Activated naive CD4-positive, alpha-beta T cell treated with anti-CD3 and anti-CD28 coated beads, Interleukin-2, amount 50 U/mL, for 24 hours (primary cell): Measurements from ENCODE around the gene CRBN.

ENCODE experiments used
- H3K27ac Mint-ChIP-seq: one replicate; pipeline ENCODE4 v1.8.0; 2021; ENCODE audit warnings: mild to moderate bottlenecking, mixed read lengths
- H3K27me3 Mint-ChIP-seq: one replicate; pipeline ENCODE4 v1.8.0; 2021; ENCODE audit warnings: mixed read lengths
- H3K36me3 Mint-ChIP-seq: one replicate; pipeline ENCODE4 v1.8.0; 2021; ENCODE audit warnings: mixed read lengths
- H3K4me1 Mint-ChIP-seq: one replicate; pipeline ENCODE4 v1.8.0; 2021; ENCODE audit warnings: mixed read lengths
- H3K4me3 Mint-ChIP-seq: one replicate; pipeline ENCODE4 v1.8.0; 2021; ENCODE audit warnings: mild to moderate bottlenecking, mixed read lengths
- H3K9me3 Mint-ChIP-seq: one replicate; pipeline ENCODE4 v1.8.0; 2021; ENCODE audit warnings: mixed read lengths

The CRBN gene

GRCh38 chr3:3179407-3180094 lies at the start of gene CRBN:
TSS of gene CRBN (minus strand) at chr3:3179691. CDS start at chr3:3179687, 4 bp downstream.
- peak within 1 kb of the TSS; percentile 92 for H3K27ac Mint-ChIP-seq
- peaks cover 6% of the 10 kb centered on the region for H3K36me3 Mint-ChIP-seq
- peak within 1 kb of the TSS; percentile 94 for H3K4me3 Mint-ChIP-seq
- H3K27me3 Mint-ChIP-seq, result no peaks in the 10 kb centered on the region
- H3K9me3 Mint-ChIP-seq, result no peaks in the 10 kb centered on the region
- peaks cover 50% of the 10 kb centered on the region for H3K4me1 Mint-ChIP-seq

GRCh38 chr3:3227640-3228039 lies 48.1 kb upstream of the CRBN start:
- Mint-ChIP-seq H3K9me3 (no peaks in the 10 kb centered on the region), H3K4me1 (no peaks in the 10 kb centered on the region), H3K27ac (no peak overlapping the region), H3K4me3 (no peak overlapping the region), H3K36me3 (peaks cover 3% of the 10 kb centered on the region), H3K27me3 (no peaks in the 10 kb centered on the region)

- no peaks in the 10 kb centered on the region for H3K4me1 Mint-ChIP-seq
Measured at GRCh38 chr3:3221528-3221927, 42.0 kb upstream of the CRBN start.

GRCh38 chr3:3216401-3216800 lies 36.9 kb upstream of the CRBN start:
- Mint-ChIP-seq H3K27me3 (no peaks in the 10 kb centered on the region), H3K36me3 (no peaks in the 10 kb centered on the region), H3K27ac (no peak overlapping the region), H3K4me1 (no peaks in the 10 kb centered on the region), H3K9me3 (no peaks in the 10 kb centered on the region), H3K4me3 (no peak overlapping the region)

More at GRCh38 chr3:3221528-3221927, 42.0 kb upstream of the CRBN start:
- H3K4me3 Mint-ChIP-seq, result no peak overlapping the region
- H3K36me3 Mint-ChIP-seq, result no peaks in the 10 kb centered on the region
- no peaks in the 10 kb centered on the region for H3K27me3 Mint-ChIP-seq
- H3K27ac Mint-ChIP-seq, result no peak overlapping the region
- H3K9me3 Mint-ChIP-seq, result no peaks in the 10 kb centered on the region

- Mint-ChIP-seq H3K27ac (no peak overlapping the region), H3K4me1 (no peaks in the 10 kb centered on the region), H3K36me3 (no peaks in the 10 kb centered on the region), H3K4me3 (no peak overlapping the region), H3K27me3 (no peaks in the 10 kb centered on the region), H3K9me3 (no peaks in the 10 kb centered on the region)
Measured at GRCh38 chr3:3212781-3213440, 33.4 kb upstream of the CRBN start.

GRCh38 chr3:3209714-3210113 lies 30.2 kb upstream of the CRBN start:
- Mint-ChIP-seq H3K4me1 (no peaks in the 10 kb centered on the region), H3K27ac (no peak overlapping the region), H3K9me3 (no peaks in the 10 kb centered on the region), H3K4me3 (no peak overlapping the region), H3K36me3 (no peaks in the 10 kb centered on the region), H3K27me3 (no peaks in the 10 kb centered on the region)

- Mint-ChIP-seq H3K9me3 (no peaks in the 10 kb centered on the region), H3K27ac (no peak overlapping the region), H3K4me3 (no peak overlapping the region), H3K27me3 (no peaks in the 10 kb centered on the region), H3K4me1 (no peaks in the 10 kb centered on the region), H3K36me3 (no peaks in the 10 kb centered on the region)
Measured at GRCh38 chr3:3209057-3209456, 29.6 kb upstream of the CRBN start.

- Mint-ChIP-seq H3K27ac (no peak overlapping the region), H3K9me3 (no peaks in the 10 kb centered on the region), H3K36me3 (no peaks in the 10 kb centered on the region), H3K4me1 (peaks cover 22% of the 10 kb centered on the region), H3K4me3 (no peak overlapping the region), H3K27me3 (no peaks in the 10 kb centered on the region)
Measured at GRCh38 chr3:3201611-3202010, 22.1 kb upstream of the CRBN start.

GRCh38 chr3:3200632-3201212 lies 21.2 kb upstream of the CRBN start:
- Mint-ChIP-seq H3K9me3 (no peaks in the 10 kb centered on the region), H3K27ac (no peak overlapping the region), H3K36me3 (no peaks in the 10 kb centered on the region), H3K4me3 (peak overlapping the region; percentile 31), H3K27me3 (no peaks in the 10 kb centered on the region), H3K4me1 (peaks cover 26% of the 10 kb centered on the region)

- Mint-ChIP-seq H3K9me3 (no peaks in the 10 kb centered on the region), H3K4me3 (no peak overlapping the region), H3K27ac (no peak overlapping the region), H3K4me1 (peaks cover 33% of the 10 kb centered on the region), H3K36me3 (no peaks in the 10 kb centered on the region), H3K27me3 (no peaks in the 10 kb centered on the region)
Measured at GRCh38 chr3:3199306-3199705, 19.8 kb upstream of the CRBN start.

- no peaks in the 10 kb centered on the region for H3K9me3 Mint-ChIP-seq
- H3K27me3 Mint-ChIP-seq, result no peaks in the 10 kb centered on the region
- H3K4me1 Mint-ChIP-seq, result peaks cover 41% of the 10 kb centered on the region
- no peak overlapping the region for H3K4me3 Mint-ChIP-seq
- H3K36me3 Mint-ChIP-seq, result no peaks in the 10 kb centered on the region
- H3K27ac Mint-ChIP-seq, result no peak overlapping the region
Measured at GRCh38 chr3:3196148-3196861, 16.8 kb upstream of the CRBN start.

- H3K36me3 Mint-ChIP-seq, result no peaks in the 10 kb centered on the region
- H3K27me3 Mint-ChIP-seq, result no peaks in the 10 kb centered on the region
- no peak overlapping the region for H3K4me3 Mint-ChIP-seq
- H3K27ac Mint-ChIP-seq, result no peak overlapping the region
- peaks cover 47% of the 10 kb centered on the region for H3K4me1 Mint-ChIP-seq
- no peaks in the 10 kb centered on the region for H3K9me3 Mint-ChIP-seq
Measured at GRCh38 chr3:3194861-3195260, 15.4 kb upstream of the CRBN start.

GRCh38 chr3:3192286-3192675 lies 12.8 kb upstream of the CRBN start:
- H3K4me3 Mint-ChIP-seq, result peak overlapping the region; percentile 75
- H3K27me3 Mint-ChIP-seq, result no peaks in the 10 kb centered on the region
- no peaks in the 10 kb centered on the region for H3K9me3 Mint-ChIP-seq
- H3K36me3 Mint-ChIP-seq, result no peaks in the 10 kb centered on the region
- peak overlapping the region; percentile 97 for H3K27ac Mint-ChIP-seq
- H3K4me1 Mint-ChIP-seq, result peaks cover 58% of the 10 kb centered on the region

- H3K27me3 Mint-ChIP-seq, result no peaks in the 10 kb centered on the region
- H3K4me3 Mint-ChIP-seq, result peak overlapping the region; percentile 75
- no peaks in the 10 kb centered on the region for H3K9me3 Mint-ChIP-seq
- H3K4me1 Mint-ChIP-seq, result peaks cover 58% of the 10 kb centered on the region
- no peaks in the 10 kb centered on the region for H3K36me3 Mint-ChIP-seq
- peak overlapping the region; percentile 97 for H3K27ac Mint-ChIP-seq
Measured at GRCh38 chr3:3191675-3192285, 12.3 kb upstream of the CRBN start.

- Mint-ChIP-seq H3K4me1 (peaks cover 48% of the 10 kb centered on the region), H3K4me3 (no peak overlapping the region), H3K27me3 (no peaks in the 10 kb centered on the region), H3K27ac (peak overlapping the region; percentile 57), H3K9me3 (peaks cover 8% of the 10 kb centered on the region), H3K36me3 (peaks cover 3% of the 10 kb centered on the region)
Measured at GRCh38 chr3:3189961-3190360, 10.5 kb upstream of the CRBN start.
